HT1080 (cell line): ENCODE measurements around the gene ARSA. TPM values are rescaled to one million over a fixed set of nuclear protein-coding genes. Genes with fewer than 3 reads are reported as not detected.
A peak's percentile ranks its signal among the peaks of the same experiment; 100 is the strongest.
"Not testable (repeated sequence)": the region's sequence is repeated elsewhere in the genome, so short reads cannot be mapped to it uniquely, and the experiment has no call there.

Experiments used
- DNase-seq: peaks from one replicate; pipeline ENCODE4 v3.0.0-alpha.2; 2015; ENCODE audit warnings: low read depth
- polyA plus RNA-seq, 2 experiments: library from polyadenylated mRNA; depleted of rRNA; stranded (reverse); fragments of >200 nt; gene quantifications; 2 replicates each; pipeline ENCODE4 v1.2.3, GENCODE V29; 2015
- total RNA-seq: library from RNA; depleted of rRNA; stranded (reverse); fragments of >200 nt; shearing (Covaris generic); gene quantifications from 2 replicates; pipeline ENCODE4 v1.2.3, GENCODE V29; 2014; rRNA removed

The ARSA gene
- total RNA-seq, result 11.0 and 11.3 TPM in 2 replicates
- 14.5 and 16.0 TPM in 2 replicates for polyA plus RNA-seq (2015; cell fraction: cytosol; rRNA removed)
- polyA plus RNA-seq (2015; cell fraction: nucleus; rRNA removed), result 48.9 and 53.9 TPM in 2 replicates

DNA sequence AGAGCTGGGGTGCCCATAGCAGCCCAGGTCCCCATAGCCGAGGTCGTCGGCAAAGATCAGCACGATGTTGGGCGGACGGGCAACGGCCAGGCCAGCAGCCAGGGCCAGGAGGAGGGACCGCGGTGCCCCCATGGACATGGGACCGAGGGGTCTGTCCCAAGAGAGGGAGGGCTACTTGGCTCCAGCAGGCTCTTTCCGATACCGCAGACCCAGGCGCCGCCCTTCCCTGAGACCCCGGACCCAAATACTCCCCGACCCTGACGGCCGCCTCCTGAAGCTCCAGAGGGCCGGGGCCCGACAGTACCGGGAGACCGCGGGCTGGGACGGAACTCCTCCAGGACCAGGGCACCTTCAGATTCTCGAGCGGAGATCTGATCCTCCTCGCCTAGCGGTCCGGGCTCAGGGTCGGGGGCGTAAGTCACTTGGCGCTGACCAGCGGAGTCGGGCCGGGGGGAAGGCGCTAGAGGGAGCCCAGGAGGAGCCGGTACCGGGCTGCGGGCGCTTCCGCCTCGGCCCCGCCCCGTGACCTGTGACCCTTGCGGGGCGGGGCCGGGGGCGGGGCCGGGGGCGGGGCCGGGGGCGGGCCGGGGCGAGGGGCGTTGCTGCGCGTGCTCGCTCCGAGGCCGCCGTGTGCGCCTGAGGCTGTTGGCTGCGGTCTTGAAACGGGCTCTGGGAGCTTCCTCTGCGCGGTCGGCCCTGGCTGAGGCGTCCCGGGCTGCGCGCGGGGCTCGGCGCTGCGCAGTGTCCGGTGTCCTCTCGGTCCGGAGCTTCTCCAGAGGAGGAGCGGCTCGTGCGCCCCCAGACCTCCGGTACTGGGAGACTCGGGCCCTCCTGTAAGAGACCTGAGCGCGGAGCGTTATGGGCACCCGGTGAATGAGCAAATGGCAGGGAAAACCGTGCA, at the start of gene ARSA:
Gene ARSA (minus strand): TSS at position 511 of the 901 bp plus-strand sequence. CDS start 373 bp downstream, at position 138.
- DNase-seq, result peak; percentile 63

DNA sequence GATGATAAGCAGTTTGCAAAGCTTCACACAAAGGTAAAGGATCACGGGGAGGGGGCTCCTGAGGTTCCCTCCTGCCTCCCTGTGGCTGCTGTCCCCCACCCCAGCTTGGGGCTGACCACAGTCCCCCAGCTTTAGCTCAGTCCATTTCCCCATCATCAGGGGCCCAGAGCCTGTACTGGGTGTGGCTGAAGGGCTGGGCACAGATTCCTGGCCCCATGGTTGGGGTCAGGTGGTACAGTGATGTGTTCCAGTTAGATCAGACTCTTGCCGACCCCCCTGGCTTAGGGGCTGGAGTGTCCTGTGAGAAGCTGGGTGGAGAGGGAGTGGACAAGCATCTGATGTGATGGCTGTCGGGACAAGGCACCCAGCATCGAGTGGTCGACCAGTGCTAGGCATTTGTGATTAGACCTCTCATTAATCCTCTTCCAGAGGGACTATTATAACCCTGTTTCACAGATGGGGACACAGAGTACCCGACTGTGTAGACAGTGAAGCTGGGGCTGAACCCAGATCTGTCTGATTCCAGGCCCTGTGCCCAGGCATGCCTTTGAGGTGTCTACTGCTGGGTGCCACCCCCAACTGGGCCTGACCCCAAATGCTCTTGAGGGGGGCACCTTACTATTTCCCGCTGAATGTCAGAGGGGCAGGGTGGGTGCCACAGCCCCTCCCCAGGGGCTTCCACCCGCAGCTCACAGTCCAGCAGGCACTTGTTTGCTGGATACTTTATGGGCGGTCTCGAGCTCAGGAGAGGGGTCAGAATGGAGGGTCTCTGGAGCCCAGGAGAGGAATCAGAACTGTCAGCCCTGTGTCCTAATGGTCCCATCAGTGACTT, 48.9 kb upstream of the ARSA start:
- no peak for DNase-seq

DNA sequence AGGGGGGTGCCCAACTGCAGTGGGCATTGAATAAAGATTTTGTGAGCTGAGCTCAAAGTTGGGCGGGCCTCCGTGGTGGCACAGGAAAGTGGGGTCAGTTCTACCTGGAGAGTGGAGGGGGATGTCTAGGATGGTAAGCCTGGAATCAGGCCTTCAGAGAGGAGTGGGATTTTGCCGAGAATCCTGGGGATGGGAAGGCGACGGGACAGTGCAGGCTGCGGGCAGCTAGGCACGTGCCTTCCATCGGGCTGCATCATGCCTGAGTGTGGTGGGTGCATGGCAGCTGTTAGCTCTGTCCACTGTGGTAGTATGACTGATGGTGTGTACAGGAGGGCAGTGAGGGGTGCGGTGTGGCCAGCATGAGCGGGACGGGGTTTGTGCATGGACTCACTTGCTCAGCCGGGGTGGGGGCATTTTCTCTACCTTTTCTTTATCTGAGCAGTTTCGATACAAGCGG, 48.3 kb upstream of the ARSA start:
- DNase-seq, result no peak

DNA sequence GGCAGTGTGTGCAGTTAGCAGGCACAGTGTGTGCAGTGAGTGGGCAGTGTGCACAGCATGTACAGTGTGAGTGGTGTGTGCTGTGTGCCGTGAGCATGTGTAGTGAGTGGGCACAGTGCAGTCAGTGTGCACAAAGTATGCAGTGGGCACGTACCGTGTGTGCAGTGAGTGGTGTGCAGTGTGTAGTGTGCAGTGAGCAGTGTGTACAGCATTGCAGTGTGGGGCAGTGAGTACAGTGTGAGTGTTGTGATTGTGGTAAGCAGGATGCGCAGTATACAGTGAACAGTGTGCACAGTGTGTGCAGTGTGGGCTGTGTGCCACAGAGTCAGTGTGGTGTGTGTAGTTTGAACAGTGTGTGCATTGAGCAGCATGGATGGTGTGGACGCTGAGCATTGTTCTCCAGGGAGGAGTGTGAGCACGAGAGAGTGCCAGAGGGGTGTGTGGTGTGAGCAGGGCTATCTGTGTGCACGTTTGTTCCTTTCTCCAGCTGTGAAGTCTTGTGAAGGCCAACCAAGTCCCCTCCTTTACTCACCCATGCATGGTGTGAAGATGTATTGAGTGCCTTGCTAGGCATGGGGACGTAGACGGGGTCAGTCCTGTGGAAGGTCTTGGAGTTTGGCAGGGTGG, 47.7 kb upstream of the ARSA start:
- no peak for DNase-seq

DNA sequence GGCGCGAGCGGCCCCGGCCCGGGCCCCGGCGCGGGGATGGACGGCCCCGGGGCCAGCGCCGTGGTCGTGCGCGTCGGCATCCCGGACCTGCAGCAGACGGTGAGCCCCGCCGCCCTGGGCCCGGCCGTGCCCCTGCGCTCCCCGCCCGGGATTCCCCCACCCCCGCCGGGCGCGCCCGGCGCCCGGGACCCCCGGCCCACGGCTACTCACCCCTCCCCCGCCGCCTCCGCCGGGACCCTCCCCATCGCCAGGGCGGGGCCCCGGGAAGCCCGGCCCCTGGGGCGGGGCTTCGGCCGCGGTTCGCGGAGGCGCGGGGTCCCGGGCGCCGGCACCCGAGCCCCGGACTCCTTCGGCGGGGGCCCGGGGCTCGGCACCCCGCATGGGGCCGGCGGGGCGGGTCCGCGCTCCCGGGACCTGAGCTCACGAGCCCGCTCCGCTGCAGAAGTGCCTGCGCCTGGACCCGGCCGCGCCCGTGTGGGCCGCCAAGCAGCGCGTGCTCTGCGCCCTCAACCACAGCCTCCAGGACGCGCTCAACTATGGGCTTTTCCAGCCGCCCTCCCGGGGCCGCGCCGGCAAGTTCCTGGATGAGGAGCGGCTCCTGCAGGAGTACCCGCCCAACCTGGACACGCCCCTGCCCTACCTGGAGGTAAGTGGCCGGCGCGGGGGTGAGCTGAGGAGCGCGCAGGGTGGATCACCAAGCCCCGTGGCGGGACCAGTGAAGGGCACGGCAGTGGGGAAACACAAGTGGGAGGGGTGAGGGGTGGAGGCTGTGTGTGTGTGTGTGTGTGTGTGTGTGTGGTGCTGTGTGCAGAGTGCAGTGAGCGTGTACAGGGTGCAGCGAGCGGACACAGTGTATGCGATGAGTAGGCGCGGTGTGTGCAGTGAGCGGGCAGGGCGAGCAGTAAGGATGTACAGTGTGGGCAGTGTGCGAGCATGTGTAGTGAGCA, 46.9 kb upstream of the ARSA start:
- DNase-seq, result no peak

DNA sequence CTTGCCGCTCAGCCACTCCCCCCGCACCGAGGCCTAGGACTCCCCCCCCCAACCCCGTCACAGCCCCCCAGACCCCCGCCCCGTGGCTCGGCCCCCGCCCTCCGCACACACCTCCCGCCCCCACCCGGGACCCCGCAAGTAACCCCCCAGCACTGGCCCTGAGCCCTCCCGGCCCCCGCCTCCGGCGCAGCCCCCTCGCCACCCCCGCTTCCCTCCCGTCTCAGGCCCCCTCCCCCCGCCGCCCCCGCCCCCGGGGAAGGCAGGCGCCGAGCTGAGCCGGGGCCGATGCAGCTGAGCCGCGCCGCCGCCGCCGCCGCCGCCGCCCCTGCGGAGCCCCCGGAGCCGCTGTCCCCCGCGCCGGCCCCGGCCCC, 46.2 kb upstream of the ARSA start:
- DNase-seq, result no peak

DNA sequence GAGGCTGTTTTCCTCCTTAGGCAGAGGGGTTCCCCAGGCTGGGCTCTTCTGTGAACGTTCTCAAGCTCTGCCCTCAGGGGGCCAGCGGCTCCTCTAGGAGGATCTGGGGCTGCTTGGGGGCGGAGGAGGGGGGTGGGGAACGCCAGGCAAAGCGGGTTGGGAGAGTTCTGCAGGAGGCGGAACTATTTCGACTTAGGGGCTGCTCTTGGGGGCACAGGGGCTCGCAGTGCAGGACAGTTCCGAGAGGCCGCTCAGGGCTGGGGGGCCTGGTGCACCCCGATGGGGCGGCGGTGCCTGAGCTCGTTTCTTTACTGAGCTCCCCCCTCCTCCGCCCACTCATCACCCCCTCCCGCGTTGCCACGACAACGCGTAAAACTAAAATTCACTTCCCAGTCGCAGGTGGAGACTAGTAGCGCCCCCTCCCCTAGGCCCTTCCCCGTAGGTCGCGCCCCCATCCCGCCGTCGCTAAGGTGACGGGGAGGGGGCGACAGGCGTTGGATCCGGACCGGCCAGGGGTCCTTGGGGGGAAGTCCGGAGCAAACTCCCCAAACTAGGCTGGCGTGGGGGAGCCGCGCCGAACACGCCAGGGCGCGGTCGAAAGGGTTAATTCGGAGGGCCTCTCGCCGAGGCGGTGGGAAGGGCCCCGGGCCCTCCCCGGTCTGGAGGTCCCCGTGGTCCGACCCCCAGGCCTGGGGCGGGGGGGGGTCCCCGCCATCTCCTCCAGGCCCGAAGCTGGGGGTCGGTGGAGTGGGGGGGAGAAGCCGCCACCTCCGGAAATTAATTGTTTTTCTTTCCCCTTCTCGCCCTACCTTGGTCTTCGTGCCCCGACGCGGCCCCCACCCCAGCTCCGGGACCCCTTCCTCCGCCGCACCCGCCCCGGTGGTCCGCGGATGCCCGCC, 45.5 kb upstream of the ARSA start:
- no peak for DNase-seq

DNA sequence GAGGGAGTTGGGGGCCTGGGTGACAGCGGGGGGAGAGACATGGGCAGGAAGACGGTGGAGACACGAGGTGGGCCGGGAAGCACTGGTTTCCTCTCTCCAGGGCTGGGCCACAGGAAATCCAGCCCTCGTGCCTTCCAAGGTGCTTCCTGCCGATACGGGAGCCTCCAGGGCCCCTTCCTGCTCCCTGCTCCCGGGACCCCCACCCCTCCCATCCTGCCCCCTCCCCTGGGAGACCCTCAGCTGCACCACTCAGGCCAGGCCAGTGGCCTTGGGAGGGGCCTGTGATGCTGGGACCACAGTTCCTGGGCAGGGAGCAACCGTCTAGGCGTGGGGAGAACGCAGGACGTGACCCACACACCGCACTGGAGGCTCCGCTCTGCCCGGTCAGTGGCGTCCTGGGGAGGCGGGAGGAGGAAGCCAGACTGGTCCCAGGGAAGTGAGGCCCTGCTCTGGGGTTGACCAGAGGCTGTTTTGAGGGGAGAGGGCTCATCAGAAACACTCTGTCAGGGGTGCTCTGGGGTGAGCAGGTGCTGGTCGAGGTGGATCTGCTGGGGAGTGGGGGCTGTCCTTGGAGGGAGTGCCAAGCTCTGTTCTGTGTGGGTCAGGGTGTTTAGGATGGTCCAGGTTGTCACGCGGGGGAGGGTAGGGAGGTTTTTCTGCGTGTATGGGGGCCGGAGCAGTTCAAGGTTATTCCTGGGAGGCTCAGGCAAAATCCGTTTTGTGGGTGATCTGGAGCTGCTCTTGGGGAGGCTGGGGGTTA, 44.7 kb upstream of the ARSA start, which contains the start of gene SHANK3:
Gene SHANK3 (plus strand): TSS at position 353 of the 760 bp plus-strand sequence.
- DNase-seq, result no peak

DNA sequence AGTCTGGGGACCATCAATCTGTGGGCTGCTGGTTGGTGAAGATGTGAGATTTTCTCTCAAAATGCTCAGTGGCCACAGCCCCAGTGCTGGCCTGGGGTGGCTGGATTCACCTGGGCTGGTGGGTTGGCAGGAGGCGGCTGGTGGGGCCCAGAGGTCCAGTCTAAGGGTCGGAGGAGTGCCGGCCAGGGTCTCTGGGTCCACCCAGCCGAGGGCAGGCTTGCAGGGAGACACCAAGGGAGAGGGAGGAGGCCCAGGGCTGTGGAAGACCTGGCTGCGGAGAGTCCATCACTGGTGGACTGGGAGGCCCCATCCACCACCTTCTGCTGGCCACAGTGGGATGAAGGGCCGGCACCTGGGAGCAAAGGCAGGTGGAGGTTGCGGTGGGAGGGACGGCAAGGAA, 44.1 kb upstream of the ARSA start:
- DNase-seq, result no peak

DNA sequence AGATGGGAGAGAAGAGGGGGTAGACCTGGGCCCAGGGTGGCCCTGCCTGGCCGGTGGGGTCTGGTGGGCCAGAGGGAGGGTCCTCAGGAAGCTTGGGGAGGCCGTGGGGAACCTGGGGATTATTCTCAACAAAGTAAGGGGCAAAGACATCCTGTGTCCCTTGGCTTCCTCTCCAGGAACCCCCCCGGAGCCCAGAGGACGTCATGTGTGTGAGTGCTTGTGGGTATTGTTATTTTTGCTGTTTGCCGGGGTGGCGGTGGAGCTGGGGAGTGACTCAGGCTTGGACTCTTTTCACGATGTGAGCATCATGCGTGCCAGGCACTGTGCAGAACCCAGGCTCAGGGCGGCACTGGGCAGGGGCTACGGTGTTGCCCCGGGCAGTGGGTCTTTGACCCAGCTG, 43.7 kb upstream of the ARSA start:
- peak; percentile 29 for DNase-seq

DNA sequence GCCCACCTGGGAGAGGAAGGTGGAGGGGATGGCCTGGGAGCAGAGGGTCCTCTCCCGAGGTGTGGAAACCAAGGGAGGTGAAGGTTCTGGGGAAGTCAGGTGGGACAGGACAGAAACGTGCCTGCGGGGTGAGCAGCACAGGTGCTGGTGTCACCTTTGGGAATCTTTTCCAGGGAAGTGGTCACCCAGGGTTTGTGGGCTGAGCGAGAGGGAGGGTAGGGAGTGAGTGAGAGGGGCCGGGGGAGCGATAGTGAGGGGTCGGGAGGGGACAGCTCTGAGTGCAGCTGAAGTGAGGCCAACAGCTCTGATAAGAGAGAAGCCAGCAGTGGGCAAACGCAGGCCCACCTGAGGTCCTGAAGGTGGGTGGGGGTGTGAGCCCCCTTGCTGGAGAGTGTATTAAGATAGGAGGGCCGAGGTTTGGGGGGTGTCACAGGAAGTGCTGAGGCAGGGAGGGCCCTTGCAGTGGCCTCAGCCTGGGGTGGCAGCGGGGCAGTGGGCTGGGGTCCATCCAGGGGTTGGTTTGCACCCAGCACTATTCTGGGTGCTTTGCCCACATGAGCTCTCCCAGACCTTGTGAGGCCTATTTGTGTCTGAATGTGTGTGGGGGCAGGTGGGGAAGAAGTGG, 43.1 kb upstream of the ARSA start:
- no peak for DNase-seq

DNA sequence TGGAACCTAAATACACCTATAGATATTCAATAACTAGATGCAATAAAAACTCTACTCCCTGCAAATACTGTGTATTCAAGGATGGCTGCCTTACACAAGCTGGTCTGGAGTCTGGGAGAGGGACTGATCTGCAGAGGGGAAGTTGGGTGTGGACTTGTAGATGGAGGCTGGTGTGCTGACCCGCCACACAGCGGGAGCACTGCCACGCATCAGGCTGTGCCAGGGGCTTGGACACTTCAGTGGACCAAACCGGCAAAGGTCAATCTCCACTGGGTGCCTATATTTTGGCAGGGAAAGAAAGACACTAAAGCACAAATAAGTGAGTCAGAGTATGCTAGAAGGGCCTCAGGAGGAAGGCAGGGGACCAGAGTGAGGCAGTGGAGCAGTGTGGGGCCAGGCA, 42.6 kb upstream of the ARSA start:
- no peak for DNase-seq

DNA sequence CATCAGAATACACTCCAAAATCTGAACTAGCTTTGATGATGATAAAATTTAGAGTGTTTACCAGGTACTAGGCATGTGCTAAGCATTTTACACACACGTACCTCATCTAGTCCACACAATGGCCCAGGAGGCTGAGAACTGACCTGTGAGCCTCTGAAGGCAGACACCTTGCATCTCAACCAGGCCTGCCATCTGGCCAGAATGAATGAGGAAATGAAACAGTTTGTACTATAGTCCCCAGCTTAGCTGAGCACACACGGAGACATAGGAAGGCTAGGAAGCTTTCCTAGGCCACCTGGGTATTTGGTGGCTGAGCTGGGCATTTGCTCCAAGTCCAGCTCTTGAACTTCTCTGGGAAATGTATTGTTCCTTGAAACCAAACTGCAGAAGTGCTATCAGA, 37.8 kb upstream of the ARSA start:
- no peak for DNase-seq

DNA sequence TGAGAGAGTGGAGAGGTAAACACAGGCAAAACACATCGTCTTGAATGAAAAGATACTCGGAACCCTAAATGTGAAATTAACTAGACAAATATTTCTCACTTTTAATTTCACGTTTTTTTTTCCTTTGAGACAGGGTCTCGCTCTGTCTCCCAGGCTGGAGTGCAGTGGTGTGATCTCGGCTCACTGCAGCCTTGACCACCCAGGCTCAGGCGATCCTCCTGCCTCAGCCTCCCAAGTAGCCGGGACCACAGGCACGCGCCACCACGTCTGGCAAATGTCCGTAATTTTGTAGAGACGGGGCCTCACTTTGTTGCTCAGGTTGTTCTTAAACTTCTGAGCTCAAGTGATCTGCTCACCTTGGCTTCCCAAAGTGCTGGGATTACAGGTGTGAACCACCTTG, 37.3 kb upstream of the ARSA start:
- DNase-seq, result no peak

DNA sequence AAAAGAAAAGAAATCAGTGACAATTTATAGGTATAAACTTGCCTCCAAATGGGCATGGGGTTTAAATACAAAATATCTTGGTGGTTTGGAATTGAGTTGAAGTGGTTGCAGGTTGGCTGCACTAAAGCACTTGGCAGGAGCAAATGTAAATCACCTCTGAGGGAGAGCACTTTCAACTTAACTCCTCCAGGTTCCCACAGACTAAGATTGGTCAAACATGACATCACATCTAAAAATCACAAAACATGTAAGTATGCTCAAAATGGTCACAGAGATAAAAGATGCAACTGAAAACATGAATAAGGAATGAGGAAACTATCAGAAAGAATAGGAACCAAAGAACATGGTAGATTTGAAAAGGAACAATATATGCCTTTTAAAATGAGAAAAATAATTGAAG, 32.4 kb upstream of the ARSA start:
- no peak for DNase-seq

DNA sequence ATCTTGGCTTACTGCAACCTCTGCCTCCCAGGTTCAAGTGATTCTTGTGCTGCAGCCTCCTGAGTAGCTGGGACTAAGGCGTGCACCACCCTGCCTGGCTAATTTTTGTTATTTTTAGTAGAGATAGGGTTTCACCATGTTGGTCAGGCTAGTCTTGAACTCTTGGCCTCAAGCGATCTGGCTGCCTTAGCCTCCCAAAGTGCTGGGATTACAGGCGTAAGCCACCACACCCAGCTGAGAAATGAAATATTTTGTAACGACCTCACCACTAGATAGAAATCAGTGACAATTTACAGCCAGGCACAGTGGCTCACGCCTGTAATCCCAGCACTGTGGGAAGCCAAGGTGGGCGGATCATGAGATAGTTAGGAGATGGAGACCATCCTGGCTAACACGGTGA, 31.8 kb upstream of the ARSA start:
- DNase-seq, result not testable (repeated sequence)

DNA sequence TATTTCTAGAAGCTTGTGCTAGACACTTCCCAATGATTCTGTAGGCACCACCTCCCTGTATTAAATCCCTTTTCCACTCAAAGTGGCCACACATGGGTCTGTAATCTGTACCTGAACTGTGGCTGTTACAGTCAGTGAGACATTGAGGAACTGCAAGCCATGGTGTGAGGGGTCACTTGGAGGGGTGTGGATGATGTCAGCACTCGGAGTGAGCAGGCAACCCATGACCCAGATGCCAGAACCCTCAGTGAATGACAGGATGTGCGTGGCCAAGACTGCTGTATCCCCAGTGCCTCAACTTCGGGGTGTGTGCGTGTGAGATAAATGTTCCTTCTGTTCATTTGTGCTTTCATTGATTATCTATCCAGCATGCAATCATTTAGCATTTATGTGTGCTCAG, 30.0 kb upstream of the ARSA start:
- no peak for DNase-seq
